Activated CD8-positive, alpha-beta memory T cell treated with anti-CD3 and anti-CD28 coated beads for 36 hours (primary cell): ENCODE measurements around the gene DCAF6. TPM values are rescaled to one million over a fixed set of nuclear protein-coding genes. Genes with fewer than 3 reads are reported as not detected.
"Not testable (repeated sequence)": the region's sequence is repeated elsewhere in the genome, so short reads cannot be mapped to it uniquely, and the experiment has no call there.

Source experiments
- CTCF ChIA-PET: fragments of 350-600 bp; sonication (Branson Sonifier 250); formaldehyde crosslinking; loops from one replicate; lab custom pipeline; 2021; ENCODE audit warnings: antibody characterized with exemption; lab: Charles Lee
- POLR2A ChIA-PET: fragments of 350-600 bp; sonication (Branson Sonifier 250); formaldehyde crosslinking; loops from one replicate; lab custom pipeline; 2021; ENCODE audit warnings: antibody characterized with exemption; lab: Charles Lee
- total RNA-seq, 2 experiments: library from RNA; stranded (reverse); gene quantifications; one replicate each; pipeline ENCODE4 v1.2.3, GENCODE V29; 2021

Gene DCAF6
- total RNA-seq, 2 experiments from 2014 or later = 23.5 to 24.0 TPM

GRCh38 chr1:167997037-167997575 lies 60.6 kb downstream of the DCAF6 start:
- ChIA-PET POLR2A (no interaction called here), CTCF (no interaction called here)

DNA sequence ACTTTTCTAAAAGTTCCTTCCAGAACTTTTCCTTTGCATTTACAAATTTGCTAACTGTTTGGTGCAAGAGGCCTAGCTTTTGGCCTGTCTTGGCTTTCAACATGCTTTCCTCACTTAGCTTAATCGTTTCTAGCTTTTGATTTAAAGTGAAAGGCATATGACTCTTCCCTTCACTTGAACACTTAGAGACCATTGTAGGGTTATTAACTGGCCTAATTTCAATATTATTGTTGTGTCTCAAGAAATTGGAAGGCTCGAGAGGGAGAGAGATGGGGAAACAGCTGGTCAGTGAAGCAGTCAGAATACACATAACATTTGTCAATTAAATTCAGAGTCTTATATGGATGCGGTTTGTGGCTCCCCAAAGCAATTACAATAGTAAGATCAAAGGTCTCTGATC lies 63.4 kb downstream of the DCAF6 start:
- ChIA-PET POLR2A (no interaction called here), CTCF (no interaction called here)

GRCh38 chr1:168000656-168001055 lies 64.2 kb downstream of the DCAF6 start:
- ChIA-PET CTCF (no interaction called here), POLR2A (no interaction called here)

DNA sequence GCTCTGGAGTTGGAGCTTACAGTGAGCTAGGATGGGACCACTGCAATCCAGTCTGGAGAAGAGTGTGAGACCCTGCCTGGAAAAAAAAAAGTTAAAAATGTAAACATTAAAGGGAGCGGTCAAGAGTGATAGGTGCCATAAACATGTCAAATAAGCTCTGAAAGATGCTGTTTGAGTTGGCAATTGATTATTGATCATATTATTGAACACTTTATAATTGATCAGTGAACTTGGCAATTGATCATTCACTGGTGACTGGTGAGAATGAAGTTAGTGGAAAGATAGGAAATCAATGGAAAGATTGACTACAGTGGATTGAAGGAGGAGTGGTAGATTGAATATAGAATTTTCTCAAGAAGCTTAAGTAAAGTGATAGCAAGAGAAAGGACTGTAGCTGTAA lies 64.7 kb downstream of the DCAF6 start:
- CTCF ChIA-PET = no interaction called here
- POLR2A ChIA-PET = no interaction called here

- ChIA-PET CTCF (no interaction called here), POLR2A (no interaction called here)
These were observed 68.0 kb downstream of the DCAF6 start for GRCh38 chr1:168004531-168004930.

DNA sequence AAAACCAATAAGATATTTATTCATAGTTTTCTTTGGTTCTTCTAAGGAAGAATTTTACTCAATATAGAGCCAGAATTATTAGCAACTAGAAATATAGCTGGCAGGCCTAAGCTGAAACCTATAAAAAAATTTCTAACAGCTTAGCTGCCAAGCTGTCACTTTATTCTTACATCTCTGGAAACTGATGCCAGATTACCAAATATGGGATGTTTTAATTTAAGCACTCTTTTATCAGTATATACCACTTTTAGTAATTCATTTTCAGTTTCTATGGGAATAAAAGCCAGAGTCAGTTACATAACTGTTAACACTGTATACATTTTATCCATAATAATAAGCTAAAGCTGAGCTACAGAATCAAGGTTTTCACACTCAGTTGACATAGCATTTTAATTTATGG lies 69.0 kb downstream of the DCAF6 start:
- CTCF ChIA-PET = no interaction called here
- POLR2A ChIA-PET = no interaction called here

- POLR2A ChIA-PET = interaction anchor here (0.6 kb wide), 1 partner anchor 189 kb away, joined by 4 read pairs; no protein-coding TSS in a partner anchor
- CTCF ChIA-PET = interaction anchor here (0.6 kb wide), 2 partner anchors 95 to 1058 kb away, joined by 3 to 4 read pairs; no protein-coding TSS in a partner anchor
These were observed 71.2 kb downstream of the DCAF6 start for GRCh38 chr1:168007691-168008090.

GRCh38 chr1:168008595-168008994 lies 72.1 kb downstream of the DCAF6 start:
- POLR2A ChIA-PET = no interaction called here

DNA sequence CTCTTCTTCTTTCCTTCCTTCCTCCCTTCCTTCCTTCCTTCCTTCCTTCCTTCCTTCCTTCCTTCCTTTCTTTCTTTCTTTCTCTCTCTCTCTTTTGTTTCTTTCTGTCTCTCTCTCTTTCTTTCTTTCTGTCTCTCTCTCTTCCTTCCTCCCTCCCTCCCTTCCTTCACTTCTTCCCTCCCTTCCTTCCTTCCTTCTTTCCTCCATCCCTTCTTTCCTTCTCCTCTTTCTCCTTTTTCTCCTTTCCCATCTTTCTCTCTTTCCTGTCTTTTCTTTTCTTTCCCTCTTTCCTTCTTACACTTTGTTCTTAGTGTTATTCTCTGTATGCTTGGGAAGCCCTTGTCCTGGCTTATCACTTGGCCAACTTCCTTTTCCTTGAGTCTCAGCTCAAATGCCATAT lies 72.8 kb downstream of the DCAF6 start:
- ChIA-PET CTCF (no interaction called here), POLR2A (no interaction called here)

More at GRCh38 chr1:168008595-168008994, 72.1 kb downstream of the DCAF6 start:
- CTCF ChIA-PET = no interaction called here

GRCh38 chr1:168019407-168019806 lies 82.9 kb downstream of the DCAF6 start:
- CTCF ChIA-PET = no interaction called here
- POLR2A ChIA-PET = no interaction called here

GRCh38 chr1:168031198-168031597 lies 94.7 kb downstream of the DCAF6 start:
- CTCF ChIA-PET = interaction anchor here (0.6 kb wide), 1 partner anchor 402 kb away, joined by 3 read pairs; no protein-coding TSS in a partner anchor
- POLR2A ChIA-PET = no interaction called here

GRCh38 chr1:168031627-168032026 lies 95.1 kb downstream of the DCAF6 start:
- POLR2A ChIA-PET = no interaction called here
- CTCF ChIA-PET = no interaction called here

DNA sequence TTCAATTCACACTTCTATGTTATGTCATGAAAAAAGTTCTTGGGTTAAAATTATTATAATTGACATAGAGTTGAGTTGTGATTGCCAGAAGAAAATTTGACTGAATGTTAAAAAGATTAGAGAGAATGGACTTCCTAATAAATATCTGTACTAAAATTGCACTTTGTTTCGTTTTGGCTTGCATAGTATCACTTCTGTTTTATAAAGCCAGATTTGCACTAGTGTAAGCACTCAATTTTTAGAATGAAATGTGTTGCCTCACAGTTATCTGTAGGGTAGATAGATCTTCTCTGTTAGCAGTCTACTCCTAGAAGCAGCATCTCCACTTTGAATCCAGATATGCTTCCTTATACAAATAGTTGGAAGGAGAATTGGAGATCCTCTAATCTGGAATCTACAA lies 95.5 kb downstream of the DCAF6 start:
- CTCF ChIA-PET = no interaction called here
- POLR2A ChIA-PET = no interaction called here

GRCh38 chr1:168035345-168035744 lies 98.9 kb downstream of the DCAF6 start:
- POLR2A ChIA-PET = no interaction called here
- CTCF ChIA-PET = no interaction called here

DNA sequence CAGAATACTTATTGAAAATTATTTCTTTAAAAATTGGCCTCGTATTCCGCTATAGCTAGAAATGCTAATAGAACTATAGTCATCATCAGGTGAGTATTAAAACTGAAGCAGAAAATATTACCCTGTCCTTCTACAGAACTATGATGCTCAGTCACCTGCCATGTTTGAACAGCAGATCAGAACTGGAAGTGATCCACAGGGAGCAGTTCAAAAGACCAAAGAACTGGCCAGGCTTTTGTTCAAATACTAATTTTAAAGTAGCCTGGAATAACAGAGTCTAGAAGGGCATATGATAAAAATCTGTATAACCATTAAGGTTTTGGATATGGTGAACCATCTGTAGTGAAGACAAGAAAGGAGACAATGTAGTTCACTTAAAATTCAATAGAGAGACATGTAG lies 105.9 kb downstream of the DCAF6 start:
- POLR2A ChIA-PET = no interaction called here

GRCh38 chr1:168045311-168045710 lies 108.8 kb downstream of the DCAF6 start:
- ChIA-PET CTCF (no interaction called here), POLR2A (no interaction called here)

More for the DNA sequence above, 105.9 kb downstream of the DCAF6 start:
- CTCF ChIA-PET = no interaction called here

DNA sequence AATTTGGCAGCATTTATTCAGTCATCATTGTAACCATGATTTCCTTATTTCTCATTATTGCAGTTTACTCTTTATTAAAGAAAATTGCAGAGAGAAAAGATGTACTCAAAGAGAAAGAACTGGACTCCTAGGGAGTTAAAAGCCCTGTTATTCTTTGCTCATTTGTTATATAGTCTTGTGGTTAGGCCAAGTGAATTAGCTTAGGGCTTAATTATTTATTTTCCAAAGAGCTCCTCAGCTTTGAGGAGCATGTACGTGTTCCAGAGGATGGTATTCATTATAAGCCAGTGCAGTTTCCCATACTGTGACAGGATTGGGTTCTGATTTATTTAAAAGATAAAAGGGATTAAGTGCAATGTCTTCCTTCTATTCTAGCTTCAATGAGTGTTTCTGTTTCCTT lies 113.8 kb downstream of the DCAF6 start:
- ChIA-PET POLR2A (no interaction called here), CTCF (interaction anchor here (0.7 to 0.8 kb wide), 2 partner anchors 34 to 158 kb away, joined by 3 read pairs; no protein-coding TSS in a partner anchor)

DNA sequence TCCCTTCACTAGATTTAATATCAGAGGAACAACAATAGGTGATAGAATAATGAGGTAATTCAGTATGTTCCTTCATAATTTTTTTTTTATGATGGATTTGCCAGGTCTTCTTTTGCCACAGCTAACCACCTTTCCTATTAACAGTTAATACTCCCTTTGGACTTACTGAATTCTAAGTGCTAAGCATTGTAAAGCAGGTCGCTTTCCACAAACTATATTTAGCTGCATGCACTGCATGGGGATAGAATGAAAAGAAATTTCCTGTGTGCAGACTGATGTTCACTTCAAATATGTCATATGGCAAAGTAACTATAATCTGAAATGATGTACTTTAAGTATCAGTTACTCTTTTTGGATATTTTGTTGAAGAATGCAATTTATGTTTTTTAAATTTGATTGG lies 114.4 kb downstream of the DCAF6 start:
- CTCF ChIA-PET = interaction anchor here (0.8 kb wide), 1 partner anchor 158 kb away, joined by 3 read pairs; no protein-coding TSS in a partner anchor
- POLR2A ChIA-PET = no interaction called here

- CTCF ChIA-PET = no interaction called here
These were observed 117.2 kb downstream of the DCAF6 start for GRCh38 chr1:168053681-168054080.

DNA sequence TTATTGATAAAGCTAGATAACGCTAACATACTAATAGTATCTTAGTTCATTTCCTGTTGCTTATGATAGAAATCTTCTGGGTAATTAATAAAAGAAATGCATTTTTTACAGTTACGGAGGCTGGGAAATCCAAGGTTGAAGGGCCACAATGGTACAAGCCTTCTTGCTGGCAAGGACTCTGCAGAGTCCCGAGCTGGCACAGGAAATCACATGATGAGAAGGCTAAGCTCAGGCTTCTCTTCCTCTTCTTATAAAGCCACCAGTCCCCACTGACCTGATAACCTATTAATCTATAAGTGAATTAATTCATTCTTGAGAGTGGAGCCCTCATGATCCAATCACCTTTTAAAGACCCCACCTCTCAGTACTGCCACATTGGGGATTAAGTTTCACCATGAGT lies 117.6 kb downstream of the DCAF6 start:
- ChIA-PET POLR2A (no interaction called here), CTCF (no interaction called here)

More at GRCh38 chr1:168053681-168054080, 117.2 kb downstream of the DCAF6 start:
- POLR2A ChIA-PET = no interaction called here

DNA sequence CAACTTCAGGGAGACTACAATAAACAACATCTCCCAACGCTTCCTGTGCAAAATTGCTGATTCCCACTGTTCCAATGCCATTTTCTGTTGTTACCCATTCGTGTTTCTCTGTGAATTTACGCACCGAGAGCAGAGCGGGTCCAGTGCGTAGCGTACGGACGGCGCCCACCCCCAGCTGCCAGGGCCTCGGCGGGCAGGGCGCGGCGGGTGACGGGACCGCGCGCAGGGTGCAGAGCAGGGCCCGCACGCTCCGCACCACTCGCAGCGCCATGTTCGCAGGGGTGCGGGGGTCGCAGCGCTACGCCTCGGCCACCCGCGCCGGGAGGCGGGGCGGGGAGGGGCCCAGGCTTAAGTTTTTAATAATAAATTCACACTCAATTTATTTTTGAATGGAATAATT lies 119.7 kb downstream of the DCAF6 start:
- CTCF ChIA-PET, POLR2A ChIA-PET: not testable (repeated sequence)

GRCh38 chr1:168057355-168057754 lies 120.9 kb downstream of the DCAF6 start:
- ChIA-PET CTCF (no interaction called here), POLR2A (no interaction called here)
